22Rv1 (cell line): ENCODE data around the gene MAP6.

Source experiments
- H3K27ac ChIP-seq: fragments of 450-650 bp; 2 replicates; pipeline ENCODE4 v1.5.1; 2017
- CTCF ChIP-seq: fragments of 450-650 bp; IDR thresholded peaks from 2 replicates; pipeline ENCODE4 v1.5.1; 2017; ENCODE audit warnings: mild to moderate bottlenecking
- ZFX ChIP-seq: fragments of 450-650 bp; IDR thresholded peaks from 2 replicates; pipeline ENCODE4 v1.6.1; 2017; ENCODE audit warnings: antibody characterized with exemption, borderline replicate concordance

MAP6 gene

GRCh38 chr11:75654314-75654713 lies 14.5 kb downstream of the MAP6 start:
- H3K27ac ChIP-seq, result no peak overlapping the region
- TF ChIP-seq CTCF (no peak), ZFX (no peak)

GRCh38 chr11:75653532-75653931 lies 15.3 kb downstream of the MAP6 start:
- H3K27ac ChIP-seq, result no peak overlapping the region
- TF ChIP-seq ZFX (no peak), CTCF (no peak)

GRCh38 chr11:75652936-75653335 lies 15.9 kb downstream of the MAP6 start:
- TF ChIP-seq CTCF, result no peak
- no peak for TF ChIP-seq ZFX
- no peak overlapping the region for H3K27ac ChIP-seq

GRCh38 chr11:75651218-75651617 lies 17.6 kb downstream of the MAP6 start:
- TF ChIP-seq CTCF (no peak), ZFX (no peak)

GRCh38 chr11:75650167-75650723 lies 18.6 kb downstream of the MAP6 start:
- no peak overlapping the region for H3K27ac ChIP-seq
- TF ChIP-seq ZFX (no peak), CTCF (no peak)

More at GRCh38 chr11:75651218-75651617, 17.6 kb downstream of the MAP6 start:
- H3K27ac ChIP-seq, result no peak overlapping the region

- H3K27ac ChIP-seq, result no peak overlapping the region
- TF ChIP-seq CTCF (no peak), ZFX (no peak)
These were observed 23.9 kb downstream of the MAP6 start for GRCh38 chr11:75644946-75645345.

GRCh38 chr11:75644370-75644769 lies 24.5 kb downstream of the MAP6 start:
- TF ChIP-seq CTCF, result no peak
- TF ChIP-seq ZFX, result no peak
- H3K27ac ChIP-seq, result no peak overlapping the region
